A549 (cell line): ENCODE data around the gene DOCK6. TPM values are rescaled to one million over a fixed set of nuclear protein-coding genes. Genes with fewer than 3 reads are reported as not detected.
A peak's percentile ranks its signal among the peaks of the same experiment; 100 is the strongest.

Experiments
- ATAC-seq, 2 experiments: fragments of 200-7000 bp in 1 of 2; fragments of >200 bp in 1 of 2; cut with Nextera tagmentation in 1 of 2; cut with Tn5 transposase in 1 of 2; 3 replicates each; pipeline versions ENCODE4 v1.8.0 to v1.9.1; 2018 to 2020; ENCODE audit warnings: mild to moderate bottlenecking in 1 of 2, moderate library complexity in 1 of 2
- CTCF ChIA-PET: fragments of 300-600 bp; sonication (Branson Sonifier 250); formaldehyde crosslinking; extraction: SDS; loops from one replicate; lab custom pipeline; 2021; ENCODE audit warnings: antibody characterized with exemption, inconsistent platforms; lab: Yijun Ruan, JAX
- POLR2A ChIA-PET: fragments of 350-600 bp; formaldehyde crosslinking; extraction: SDS; loops from one replicate; lab custom pipeline; 2021; ENCODE audit warnings: antibody characterized with exemption, inconsistent platforms; lab: Yijun Ruan, JAX
- DNase-seq, 2 experiments: peaks; one replicate each; pipeline versions ENCODE4 v3.0.0 to v3.0.0-alpha.2; 2011 to 2016; ENCODE audit warnings: low read depth in 1 of 2, low spot score in 1 of 2
- FAIRE-seq: peaks from 2 replicates; lab custom pipeline; 2011; peaks lifted over from hg19 to GRCh38; lab: Jason Lieb, UNC
- H3K27ac ChIP-seq, 2 experiments: fragments of >200 bp; sonication (Bioruptor Twin); formaldehyde crosslinking; 3 replicates each; pipeline ENCODE4 v1.5.1; 2016 to 2017
- H3K4me1 ChIP-seq: fragments of >200 bp; sonication (Bioruptor Twin); formaldehyde crosslinking; 3 replicates; pipeline ENCODE4 v1.6.1; 2016
- H3K4me2 ChIP-seq: fragments of >200 bp; sonication (Bioruptor Twin); formaldehyde crosslinking; 3 replicates; pipeline ENCODE4 v1.6.1; 2016
- H3K4me3 ChIP-seq: fragments of >200 bp; sonication (Bioruptor Twin); formaldehyde crosslinking; 3 replicates; pipeline ENCODE4 v1.5.1; 2016
- H3K9me3 ChIP-seq: fragments of >200 bp; sonication (Bioruptor Twin); formaldehyde crosslinking; 3 replicates; pipeline ENCODE4 v1.6.1; 2016
- BCL3 ChIP-seq: fragments of >200 bp; sonication (Bioruptor Twin); formaldehyde crosslinking; IDR thresholded peaks from 3 replicates; pipeline ENCODE4 v1.6.1; 2016
- E2F6 ChIP-seq: IDR thresholded peaks from 2 replicates; pipeline ENCODE4 v1.6.1; 2012; ENCODE audit warnings: low read depth, borderline replicate concordance
- ELK1 ChIP-seq: fragments of 150-350 bp; IDR thresholded peaks from 2 replicates; pipeline ENCODE4 v1.6.1; 2014; ENCODE audit warnings: low read depth, mild to moderate bottlenecking, low read length
- ESRRA ChIP-seq: fragments of 150-350 bp; IDR thresholded peaks from 2 replicates; pipeline ENCODE4 v1.6.1; 2014; ENCODE audit warnings: mild to moderate bottlenecking, low read length, borderline replicate concordance
- FOXS1 ChIP-seq: fragments of 250-450 bp; sonication (Bioruptor Pico); IDR thresholded peaks from 2 replicates; pipeline ENCODE4 v1.5.0; 2020; ENCODE audit warnings: mild to moderate bottlenecking, moderate library complexity
- HDAC2 ChIP-seq: fragments of 200-600 bp; sonication (generic); IDR thresholded peaks from 2 replicates; pipeline ENCODE4 v1.6.1; 2016
- HMGXB4 ChIP-seq: fragments of 250-450 bp; sonication (Bioruptor Pico); IDR thresholded peaks from 2 replicates; pipeline ENCODE4 v1.5.0; 2021; ENCODE audit warnings: mild to moderate bottlenecking, moderate library complexity, borderline replicate concordance
- JUN ChIP-seq, 2 experiments: fragments of >200 bp; sonication (Bioruptor Twin); formaldehyde crosslinking; IDR thresholded peaks; 2 replicates in 1 of 2; 3 replicates in 1 of 2; pipeline ENCODE4 v1.6.1; 2016 to 2017
- MAX ChIP-seq: IDR thresholded peaks from 2 replicates; pipeline ENCODE4 v1.6.1; 2012
- NFE2L2 ChIP-seq: fragments of 150-350 bp; conservative IDR thresholded peaks from 2 replicates; pipeline ENCODE4 v1.6.1; 2014; ENCODE audit warnings: low read length
- PHF8 ChIP-seq: fragments of 200-600 bp; sonication (generic); IDR thresholded peaks from 2 replicates; pipeline ENCODE4 v1.6.1; 2016; ENCODE audit warnings: low read depth, mild to moderate bottlenecking, antibody characterized with exemption, moderate library complexity, borderline replicate concordance
- POLR2A ChIP-seq: IDR thresholded peaks from 2 replicates; pipeline ENCODE4 v1.6.1; 2012; ENCODE audit warnings: mild to moderate bottlenecking, low read length
- RAD21 ChIP-seq, 2 experiments: fragments of >200 bp in 1 of 2; sonication (Bioruptor Twin) in 1 of 2; formaldehyde crosslinking in 1 of 2; IDR thresholded peaks in 1 of 2; conservative IDR thresholded peaks in 1 of 2; 2 replicates in 1 of 2; 3 replicates in 1 of 2; pipeline ENCODE4 v1.6.1; 2012 to 2018; ENCODE audit warnings: inconsistent platforms in 1 of 2
- RFX5 ChIP-seq: fragments of 450-650 bp; IDR thresholded peaks from 2 replicates; pipeline ENCODE4 v1.7.1; 2014; ENCODE audit warnings: antibody characterized with exemption, mild to moderate bottlenecking, moderate library complexity
- RNF2 ChIP-seq: fragments of 200-600 bp; sonication (generic); IDR thresholded peaks from 2 replicates; pipeline ENCODE4 v1.6.1; 2016; ENCODE audit warnings: low read depth, mild to moderate bottlenecking, antibody characterized with exemption, moderate library complexity, borderline replicate concordance
- SMC3 ChIP-seq: fragments of >200 bp; sonication (Bioruptor Twin); formaldehyde crosslinking; IDR thresholded peaks from 3 replicates; pipeline ENCODE4 v1.6.1; 2018; ENCODE audit warnings: inconsistent platforms
- SREBF2 ChIP-seq: fragments of 450-650 bp; IDR thresholded peaks from 2 replicates; pipeline ENCODE4 v1.6.1; 2014; ENCODE audit warnings: mild to moderate bottlenecking, moderate library complexity
- TFCP2L1 ChIP-seq: fragments of 250-450 bp; sonication (Bioruptor Pico); IDR thresholded peaks from 2 replicates; pipeline ENCODE4 v1.5.0; 2021; ENCODE audit warnings: mild to moderate bottlenecking
- TP53 ChIP-seq: fragments of 250-450 bp; sonication (Bioruptor Pico); IDR thresholded peaks from 2 replicates; pipeline ENCODE4 v1.5.0; 2021; ENCODE audit warnings: mild to moderate bottlenecking, moderate library complexity
- ZFP36 ChIP-seq: fragments of 450-650 bp; IDR thresholded peaks from 2 replicates; pipeline ENCODE4 v1.6.1; 2014; ENCODE audit warnings: borderline replicate concordance; ENCODE audit not compliant: partially characterized antibody
- ZSCAN20 ChIP-seq: fragments of 250-450 bp; sonication (Bioruptor Pico); IDR thresholded peaks from 2 replicates; pipeline ENCODE4 v1.8.0; 2022; ENCODE audit warnings: mild to moderate bottlenecking, moderate library complexity
- WGBS: methylation state at CpG from one replicate; pipeline ENCODE4 v1.1.6; 2017; ENCODE audit errors: missing lambda C conversion rate; 5-methylcytosine and 5-hydroxymethylcytosine counted together
- polyA plus RNA-seq, 4 experiments: library from polyadenylated mRNA; depleted of rRNA in 3 of 4; stranded (reverse); fragments of >200 nt; fragmentation: RNase III in 1 of 4; extraction: RNeasy Plus Mini Kit Qiagen cat#74134 plus additional on column Dnase treatment in 1 of 4; gene quantifications; 2 replicates in 3 of 4; 3 replicates in 1 of 4; pipeline ENCODE4 v1.2.3, GENCODE V29; 2011 to 2017

DOCK6 gene
- polyA plus RNA-seq, 2 of the 4 experiments (the other 2 are of a cell fraction), result 7.6 to 8.0 TPM

GRCh38 chr19:11210656-11210928 is 51.7 kb downstream of the DOCK6 start:
- DNase-seq (no peak), ATAC-seq (no peak), FAIRE-seq (no peak)
- CTCF ChIA-PET, result no interaction called here
- POLR2A ChIA-PET, result no interaction called here
- 44% methylated on average over 1 of the region's 1 CpG for WGBS
- no peak for TF ChIP-seq POLR2A
- no peak for TF ChIP-seq JUN (IDR thresholded peaks at IDR 0.05)
- no peak for TF ChIP-seq ESRRA
- no peak for TF ChIP-seq PHF8
- TF ChIP-seq ELK1, result no peak
- Histone ChIP-seq H3K4me3 (no peak overlapping the region), H3K4me1 (no peaks in the 10 kb centered on the region), H3K27ac (no peak overlapping the region), H3K9me3 (no peaks in the 10 kb centered on the region), H3K4me2 (no peak overlapping the region)

- H3K9me3 ChIP-seq, result no peaks in the 10 kb centered on the region
- CTCF ChIA-PET, result no interaction called here
- TF ChIP-seq ZSCAN20 (CRISPR knock-in tag) (no peak), HDAC2 (0 out of 2 replicates have a peak, but pooled peaks have one; percentile 20)
- 56% methylated on average over 2 of the region's 2 CpGs for WGBS
- H3K4me2 ChIP-seq, result no peak overlapping the region
- POLR2A ChIA-PET, result no interaction called here
- no peak for DNase-seq
- H3K27ac ChIP-seq, result no peak overlapping the region
- H3K4me3 ChIP-seq, result no peak overlapping the region
- no peaks in the 10 kb centered on the region for H3K4me1 ChIP-seq
- FAIRE-seq, result no peak
- no peak for ATAC-seq
Measured at GRCh38 chr19:11209839-11210655, 52.3 kb downstream of the DOCK6 start.

- WGBS, result 90% methylated on average over 13 of the region's 38 CpGs
- ATAC-seq, result peak; percentile 17 to 50; a peak in 3 of 6 replicates
Measured at GRCh38 chr19:11208561-11209471, 53.5 kb downstream of the DOCK6 start.

GRCh38 chr19:11205939-11206570 is 56.3 kb downstream of the DOCK6 start:
- Histone ChIP-seq H3K9me3 (no peaks in the 10 kb centered on the region), H3K27ac (no peak overlapping the region), H3K4me1 (peaks cover 28% of the 10 kb centered on the region), H3K4me2 (no peak overlapping the region), H3K4me3 (no peak overlapping the region)
- TF ChIP-seq ESRRA, result no peak
- TF ChIP-seq RFX5, result no peak
- TF ChIP-seq HMGXB4, result no peak
- no peak for TF ChIP-seq FOXS1 (CRISPR knock-in tag)
- TF ChIP-seq ZFP36, result no peak
- no peak for TF ChIP-seq RNF2
- TF ChIP-seq MAX, result no peak
- TF ChIP-seq RAD21 (conservative IDR thresholded peaks at IDR 0.05 in 1 of 2, IDR thresholded peaks at IDR 0.05 in 1 of 2), result no peak
- no peak for TF ChIP-seq NFE2L2
- TF ChIP-seq SMC3, result no peak
- TF ChIP-seq BCL3, result no peak
- ChIA-PET CTCF (interaction anchor here (0.6 to 5.6 kb wide), 5 partner anchors 43 to 373 kb away, joined by 3 to 57 read pairs (median 3); no protein-coding TSS in a partner anchor), POLR2A (interaction anchor here (0.5 kb wide), 1 partner anchor 76 kb away, joined by 3 read pairs; no protein-coding TSS in a partner anchor)
- ATAC-seq, result no peak
- no peak for DNase-seq
- no peak for FAIRE-seq
- WGBS, result 83% methylated on average over 9 of the region's 9 CpGs

More at GRCh38 chr19:11208561-11209471, 53.5 kb downstream of the DOCK6 start:
- FAIRE-seq, result no peak
- Histone ChIP-seq H3K4me3 (no peak overlapping the region), H3K9me3 (no peaks in the 10 kb centered on the region), H3K4me1 (peaks cover 11% of the 10 kb centered on the region), H3K4me2 (no peak overlapping the region), H3K27ac (no peak overlapping the region)
- POLR2A ChIA-PET, result no interaction called here
- CTCF ChIA-PET, result interaction anchor here (0.6 to 5.6 kb wide), 2 partner anchors 11 to 71 kb away, joined by 5 to 57 read pairs; no protein-coding TSS in a partner anchor
- TF ChIP-seq TP53 (CRISPR knock-in tag) (no peak), SREBF2 (no peak), TFCP2L1 (CRISPR knock-in tag) (no peak), E2F6 (no peak), FOXS1 (CRISPR knock-in tag) (no peak), RNF2 (no peak), NFE2L2 (no peak)
- DNase-seq, result no peak
